CD4-positive, alpha-beta T cell treated with Interleukin-21 for 1 hour (primary cell): ENCODE measurements around the gene AP4S1.
"Not testable (repeated sequence)": the region's sequence is repeated elsewhere in the genome, so short reads cannot be mapped to it uniquely, and the experiment has no call there.

ENCODE experiments used
- DNase-seq: peaks from one replicate; pipeline ENCODE4 v3.0.0-alpha.2; 2020

AP4S1 gene

GRCh38 chr14:31045501-31046080 lies 20.1 kb downstream of the AP4S1 start:
- no peak for DNase-seq

DNA sequence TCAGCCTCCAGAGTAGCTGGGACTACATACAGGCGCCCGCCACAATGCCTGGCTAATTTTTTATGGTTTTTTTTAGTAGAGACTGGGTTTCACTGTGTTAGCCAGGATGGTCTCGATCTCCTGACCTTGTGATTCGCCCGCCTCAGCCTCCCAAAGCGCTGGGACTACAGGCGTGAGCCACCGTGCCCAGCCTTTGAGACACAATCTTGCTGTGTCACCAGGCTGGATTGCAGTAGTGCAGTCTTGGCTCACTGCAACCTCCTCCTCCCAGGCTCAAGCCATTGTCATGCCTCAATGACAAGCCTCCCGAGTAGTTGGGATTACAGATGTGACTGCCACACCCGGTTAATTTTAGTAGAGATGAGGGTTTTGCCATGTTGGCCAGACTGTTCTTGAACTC lies 22.1 kb downstream of the AP4S1 start:
- no peak for DNase-seq

DNA sequence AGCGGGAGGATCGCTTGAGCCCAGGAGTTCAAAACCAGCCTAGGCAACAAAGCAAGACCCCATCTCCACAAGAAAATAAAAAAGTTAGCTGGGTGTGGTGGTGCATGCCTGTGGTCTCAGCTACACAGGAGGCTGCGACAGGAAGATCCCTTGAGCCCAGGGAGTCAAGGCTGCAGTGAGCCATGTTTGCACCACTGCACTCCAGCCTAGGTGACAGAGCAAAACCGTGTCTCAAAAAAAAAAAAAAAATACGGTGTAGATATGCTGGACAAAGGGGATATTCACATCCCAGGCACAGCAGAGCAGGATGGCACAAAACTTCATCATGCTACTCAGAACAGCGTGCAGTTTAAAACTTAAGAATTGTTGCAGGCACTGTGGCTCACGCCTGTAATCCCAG lies 25.6 kb downstream of the AP4S1 start:
- no peak for DNase-seq

GRCh38 chr14:31051511-31051910 lies 26.1 kb downstream of the AP4S1 start:
- DNase-seq = no peak

- not testable (repeated sequence) for DNase-seq
These were observed 27.6 kb downstream of the AP4S1 start for GRCh38 chr14:31052905-31053586.

GRCh38 chr14:31057035-31057434 lies 31.6 kb downstream of the AP4S1 start:
- DNase-seq = no peak

DNA sequence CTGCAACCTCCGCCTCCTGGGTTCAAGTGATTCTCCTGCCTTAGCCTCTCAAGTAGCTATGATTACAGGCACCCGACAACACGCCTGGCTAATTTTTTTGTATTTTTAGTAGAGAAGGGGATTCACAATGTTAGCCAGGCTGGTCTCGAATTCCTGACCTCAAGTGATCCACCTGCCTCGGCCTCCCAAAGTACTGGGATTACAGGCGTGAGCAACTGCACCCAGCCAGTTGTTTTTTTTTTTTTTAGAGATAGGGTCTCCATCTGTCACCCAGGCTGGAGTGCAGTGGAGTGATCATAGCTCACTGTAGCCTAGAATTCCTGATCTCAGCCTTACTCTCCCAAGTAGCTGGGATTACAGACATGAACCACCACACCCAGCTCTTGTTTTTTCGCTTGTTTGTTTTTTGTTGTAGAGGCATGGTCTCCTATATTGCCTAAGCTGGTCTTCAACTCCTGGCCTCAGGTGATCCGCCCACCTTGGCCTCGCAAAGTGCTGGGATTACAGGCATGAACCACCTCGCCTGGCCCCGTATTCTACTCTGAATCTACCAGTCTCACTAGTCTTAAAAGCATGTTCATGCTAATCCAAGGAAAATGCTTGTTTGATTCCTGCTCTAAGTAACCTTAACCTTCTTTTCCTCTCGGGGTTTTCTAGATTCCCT lies 32.4 kb downstream of the AP4S1 start:
- no peak for DNase-seq

- no peak for DNase-seq
These were observed 33.9 kb downstream of the AP4S1 start for GRCh38 chr14:31059152-31059924.

DNA sequence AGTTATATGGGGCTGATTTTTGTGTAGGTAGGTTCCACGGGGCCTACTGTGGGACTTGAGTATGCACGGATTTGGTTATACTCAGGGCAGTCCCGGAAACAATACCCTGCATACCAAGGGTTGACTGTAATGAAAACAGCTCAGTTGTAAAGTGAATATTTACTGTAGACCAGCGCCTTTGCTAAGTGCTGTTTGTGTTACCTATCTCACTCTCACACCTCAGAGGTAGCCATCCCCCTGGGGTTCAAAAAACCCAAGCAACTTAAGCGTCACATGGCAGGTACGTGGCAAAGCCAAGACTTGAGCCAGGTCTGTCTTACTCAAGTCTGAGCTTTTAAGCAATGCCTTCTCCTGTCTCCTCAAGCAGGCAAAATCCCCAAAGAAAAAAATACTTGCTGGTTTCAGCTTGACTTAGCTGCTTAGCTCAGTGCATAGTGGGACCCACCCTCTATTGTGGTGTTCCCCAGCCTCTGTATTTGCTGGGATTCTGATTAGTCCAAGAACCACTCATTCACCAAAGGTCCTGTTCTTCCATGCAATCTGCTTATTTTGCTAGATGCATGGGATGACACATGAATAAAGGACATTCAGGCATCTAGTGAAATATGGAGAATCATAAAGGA lies 34.9 kb downstream of the AP4S1 start:
- DNase-seq = no peak

DNA sequence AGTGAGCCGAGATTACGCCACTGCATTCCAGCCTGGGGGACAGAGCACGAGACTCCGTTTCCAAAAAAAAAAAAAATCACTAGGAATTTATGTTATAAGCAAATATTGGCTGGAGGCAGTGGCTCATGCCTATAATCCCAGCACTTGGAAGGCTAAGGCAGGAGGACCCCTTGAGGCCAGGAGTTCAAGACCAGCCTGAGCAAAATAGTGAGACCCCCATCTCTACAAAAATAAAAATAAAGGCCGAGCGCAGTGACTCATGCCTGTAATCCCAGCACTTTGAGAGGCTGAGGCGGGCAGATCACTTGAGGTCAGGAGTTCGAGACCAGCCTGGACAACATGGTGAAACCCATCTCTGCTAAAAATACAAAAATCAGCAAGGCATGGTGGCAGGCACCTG lies 37.5 kb downstream of the AP4S1 start:
- DNase-seq = not testable (repeated sequence)

- no peak for DNase-seq
These were observed 42.8 kb downstream of the AP4S1 start for GRCh38 chr14:31068235-31068634.

- no peak for DNase-seq
These were observed 43.9 kb downstream of the AP4S1 start for GRCh38 chr14:31069343-31069742.

GRCh38 chr14:31070431-31070830 lies 45.0 kb downstream of the AP4S1 start:
- no peak for DNase-seq

DNA sequence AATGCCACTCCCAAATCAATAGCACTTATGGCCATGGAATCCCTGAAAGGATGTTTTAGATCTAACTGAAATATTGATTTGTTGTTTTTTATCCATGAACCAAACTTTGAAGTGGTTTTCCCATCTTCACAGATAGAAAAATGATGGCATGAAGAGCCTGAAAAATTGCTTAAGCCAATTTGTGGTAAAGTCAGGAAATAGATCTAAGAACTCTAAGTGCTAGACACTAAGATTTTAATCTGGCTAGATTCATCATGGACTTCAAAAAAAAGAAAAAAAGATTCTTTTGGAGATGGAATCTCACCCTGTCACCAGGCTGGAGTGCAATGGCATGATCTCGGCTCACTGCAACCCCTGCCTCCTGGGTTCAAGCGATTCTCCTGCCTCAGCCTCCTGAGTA lies 45.7 kb downstream of the AP4S1 start:
- no peak for DNase-seq

- DNase-seq = no peak
These were observed 49.7 kb downstream of the AP4S1 start for GRCh38 chr14:31075144-31075543.

GRCh38 chr14:31078766-31079165 lies 53.3 kb downstream of the AP4S1 start:
- no peak for DNase-seq

DNA sequence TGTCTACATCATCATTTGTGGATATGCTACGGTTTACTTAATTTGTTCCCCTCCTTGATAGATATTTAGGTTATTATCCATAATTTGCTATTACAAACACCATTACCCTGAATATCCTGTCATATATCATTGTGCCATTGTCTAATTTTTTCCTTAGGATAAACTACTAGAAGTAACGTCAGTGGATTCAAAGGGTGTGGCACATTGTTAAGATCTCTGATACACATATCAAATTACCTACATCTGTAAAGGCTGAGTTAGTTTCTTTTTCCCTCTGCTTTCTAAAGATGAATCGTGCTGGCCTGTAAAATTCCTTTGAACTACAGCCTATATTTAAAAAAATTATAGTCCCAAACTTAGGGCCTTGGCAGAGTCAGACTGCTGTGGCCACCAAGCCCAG lies 54.6 kb downstream of the AP4S1 start:
- DNase-seq = no peak

DNA sequence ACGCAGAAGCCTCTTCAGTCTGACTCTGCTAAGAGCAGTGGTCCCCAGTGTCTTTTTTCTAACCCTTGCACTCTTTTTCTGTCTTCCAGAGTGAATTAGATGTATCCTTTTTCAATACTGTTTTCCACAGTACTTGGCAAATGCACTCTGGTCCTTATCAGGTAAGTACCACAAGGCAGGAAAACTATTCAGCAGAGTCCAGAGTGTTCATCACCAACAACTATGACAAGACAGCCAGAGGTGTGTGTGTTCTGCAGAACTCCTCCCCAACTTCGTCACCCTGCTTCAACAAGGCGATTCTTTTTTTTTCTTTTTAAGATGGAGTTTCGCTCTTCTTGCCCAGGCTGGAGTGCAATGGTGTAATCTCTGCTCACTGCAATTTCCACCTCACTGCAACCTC lies 55.0 kb downstream of the AP4S1 start:
- DNase-seq = no peak

DNA sequence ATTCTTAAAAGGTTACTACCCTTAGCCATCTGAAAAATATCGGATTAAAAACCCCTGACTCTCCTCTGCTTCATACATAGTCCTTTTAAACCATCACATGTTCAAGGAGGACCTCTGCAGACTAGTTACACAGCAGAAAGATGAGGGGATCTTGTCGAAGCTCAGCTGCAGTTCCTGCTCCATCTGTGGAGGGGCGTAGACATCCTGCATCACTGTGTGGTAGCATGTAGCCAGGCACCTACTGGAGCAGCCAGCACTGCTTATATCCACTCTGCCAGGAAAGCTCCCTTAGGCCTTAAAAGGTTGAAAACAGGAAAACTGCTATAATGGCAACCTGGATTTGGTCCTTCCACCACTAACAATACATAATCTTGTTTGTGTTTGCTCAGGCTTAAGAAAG lies 58.3 kb downstream of the AP4S1 start:
- no peak for DNase-seq

DNA sequence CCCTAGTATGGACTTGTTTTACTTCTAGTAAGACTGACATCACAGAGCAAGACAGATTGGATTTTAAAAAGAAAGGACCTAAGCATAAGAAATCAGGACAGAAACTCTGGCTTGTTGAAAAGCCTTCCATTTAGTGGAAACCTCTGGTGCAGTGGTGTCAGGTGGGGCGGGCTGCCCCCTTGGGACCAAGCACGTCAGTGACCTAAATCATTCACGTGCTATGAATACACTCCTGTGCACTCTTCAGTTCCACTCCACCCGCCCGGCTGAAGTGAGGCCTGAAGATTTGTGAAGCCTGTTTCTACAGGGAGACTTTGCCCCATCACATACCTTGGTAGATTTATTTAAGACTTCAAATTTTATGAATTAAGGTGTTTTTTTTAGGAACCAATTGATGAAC lies 58.9 kb downstream of the AP4S1 start:
- DNase-seq = no peak

DNA sequence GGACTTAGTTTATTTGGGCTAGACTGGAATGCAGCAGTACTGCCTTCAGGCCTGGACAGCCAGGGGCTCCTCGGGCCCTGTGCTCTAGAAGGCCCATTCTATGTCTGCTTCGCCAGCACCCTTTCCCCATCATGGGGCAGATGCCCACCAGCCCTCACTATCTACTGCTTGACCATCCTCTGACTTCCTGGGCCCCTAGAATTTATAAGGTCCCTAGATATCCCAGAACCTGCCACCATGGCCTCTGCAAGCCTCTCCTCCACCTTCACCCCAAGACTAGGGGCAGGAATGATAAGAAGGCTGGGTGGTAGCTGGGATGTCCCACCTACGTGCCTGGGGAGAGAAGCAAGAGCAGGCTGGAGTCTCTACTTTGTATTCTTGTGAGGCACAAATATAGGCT lies 59.6 kb downstream of the AP4S1 start:
- DNase-seq = no peak

- not testable (repeated sequence) for DNase-seq
These were observed 61.0 kb downstream of the AP4S1 start for GRCh38 chr14:31086466-31086865.
